ENCODE measurements around the gene SUMO4.

The SUMO4 gene

DNA sequence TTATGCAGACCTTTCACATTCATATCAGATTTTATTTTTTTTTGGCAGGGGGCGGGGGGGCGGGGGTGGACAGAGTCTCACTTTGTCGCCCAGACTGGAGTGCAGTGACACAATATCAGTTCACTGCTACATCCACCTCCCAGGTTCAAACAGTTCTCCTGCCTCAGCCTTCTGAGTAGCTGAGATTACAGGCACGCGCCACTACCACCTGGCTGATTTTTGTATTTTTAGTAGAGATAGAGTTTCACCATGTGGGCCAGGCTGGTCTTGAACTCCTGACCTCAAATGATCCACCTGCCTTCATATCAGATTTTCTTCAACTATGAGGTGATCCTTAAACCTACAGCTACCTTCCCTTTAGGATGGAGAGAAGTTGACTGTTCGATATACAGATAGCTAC lies 8.0 kb upstream of the SUMO4 start:
- no peak for DNase-seq

DNA sequence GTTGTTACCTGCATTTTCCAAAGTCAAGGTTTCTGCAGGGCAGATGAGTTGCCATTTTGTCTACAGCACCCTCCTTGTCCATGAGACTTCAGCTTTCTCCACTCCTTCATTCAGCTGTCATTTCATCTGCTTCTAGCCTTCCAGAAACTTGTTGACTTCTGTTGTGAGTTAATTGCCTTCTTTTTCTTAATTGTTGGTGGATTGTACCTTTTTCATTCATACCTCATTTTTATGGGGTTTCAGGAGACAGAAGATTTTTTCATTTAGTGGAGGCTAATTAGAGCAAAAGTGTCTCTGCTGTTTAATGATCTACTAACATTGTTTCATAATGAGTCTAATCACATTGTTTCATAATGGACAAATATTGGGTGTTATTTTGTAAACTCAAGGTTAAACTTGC lies 7.5 kb upstream of the SUMO4 start:
- DNase-seq = no peak

DNA sequence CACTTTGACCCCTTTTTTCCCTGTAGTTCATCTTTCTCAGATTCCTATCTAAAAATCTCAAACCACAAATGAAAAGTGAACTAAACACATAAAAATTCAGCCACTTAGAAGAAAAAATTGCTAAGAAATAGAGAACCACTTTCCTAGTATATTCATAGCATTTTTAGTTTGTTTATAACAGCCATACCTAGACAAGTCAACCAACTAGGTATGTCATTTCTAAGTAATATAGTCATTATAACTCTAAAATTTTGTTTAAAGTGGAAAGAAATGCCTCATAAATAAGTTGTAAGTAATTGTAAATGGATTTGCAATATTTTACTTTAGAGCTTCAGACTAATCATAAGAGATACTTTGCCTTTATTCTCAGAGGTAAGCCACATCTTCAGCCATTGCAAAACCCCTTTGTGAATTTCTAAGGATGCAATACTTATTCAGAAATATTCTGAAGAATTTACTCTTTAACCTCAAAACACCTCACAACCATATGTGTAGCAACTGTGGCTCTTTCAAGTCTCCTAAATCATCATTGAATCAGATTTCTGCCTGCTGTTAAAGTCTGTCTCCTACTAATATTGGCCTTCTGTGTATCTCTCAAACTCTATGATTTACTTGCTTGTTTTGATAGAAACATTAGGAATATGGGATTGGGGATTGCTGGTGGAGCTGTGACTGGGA lies 6.9 kb upstream of the SUMO4 start:
- DNase-seq = no peak

DNA sequence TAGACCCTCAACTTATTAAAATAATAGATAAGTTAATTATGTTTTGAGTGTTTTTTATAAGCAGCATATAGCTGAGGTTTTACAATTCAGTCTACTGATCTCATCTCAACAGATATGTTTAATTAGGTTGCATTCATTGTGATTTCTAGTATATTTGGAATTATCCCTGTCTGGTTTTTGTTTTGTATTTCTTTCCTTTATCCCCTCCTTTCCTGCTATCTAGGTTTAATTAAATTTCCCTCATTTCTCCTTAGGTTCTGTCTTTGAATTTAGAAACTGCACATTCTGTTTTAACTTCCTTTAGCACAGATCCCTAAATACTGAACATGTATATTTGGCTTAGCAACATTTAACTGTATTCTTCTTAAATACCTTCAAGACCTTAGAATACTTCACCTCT lies 4.9 kb upstream of the SUMO4 start:
- DNase-seq = no peak

GRCh38 chr6:149397384-149397783 lies 2.7 kb upstream of the SUMO4 start:
- DNase-seq = no peak

GRCh38 chr6:149403534-149403933 lies 3.5 kb downstream of the SUMO4 start:
- DNase-seq = no peak

DNA sequence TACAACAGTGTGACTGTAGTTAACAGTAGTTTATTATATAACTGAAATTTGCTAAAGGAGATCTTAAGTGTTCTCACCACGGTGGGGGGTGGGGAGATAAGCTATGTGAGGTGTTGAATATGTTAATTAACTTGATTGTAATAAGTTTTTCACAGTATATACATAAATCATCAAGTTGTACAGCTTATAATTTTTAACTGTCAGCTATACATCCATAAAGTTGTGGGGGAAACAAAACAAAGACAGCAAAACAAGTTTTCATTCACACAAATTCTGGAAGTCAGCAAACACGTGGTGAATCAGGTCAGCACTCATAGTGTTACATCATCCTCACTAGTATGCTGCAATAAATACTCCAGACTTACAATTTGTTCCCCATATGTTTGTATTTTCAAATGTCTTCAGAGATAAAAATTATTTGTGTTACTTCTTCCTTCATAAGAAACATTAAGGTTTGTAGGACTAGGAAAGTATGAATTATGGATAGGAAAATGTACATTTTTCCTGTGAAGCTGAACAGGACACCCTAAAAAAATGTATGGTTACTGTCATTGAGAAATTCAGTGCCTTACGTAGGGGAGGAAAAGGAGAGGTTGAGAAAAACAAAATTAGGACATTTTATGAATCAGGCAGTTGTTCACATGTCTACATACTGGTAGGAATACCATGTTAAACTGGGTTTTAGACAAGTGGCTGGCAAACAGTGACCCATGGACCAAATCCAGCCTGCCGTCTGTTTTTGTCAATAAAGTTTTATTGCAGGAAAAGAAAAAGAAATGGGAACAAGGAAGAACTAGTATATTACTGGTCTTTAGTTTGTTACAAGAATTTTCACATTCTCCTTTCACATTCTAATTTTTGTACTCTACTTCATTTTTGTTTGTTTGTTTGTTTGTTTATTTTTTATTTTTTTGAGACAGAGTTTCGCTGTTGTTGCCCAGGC lies 6.0 kb downstream of the SUMO4 start:
- no peak for DNase-seq

DNA sequence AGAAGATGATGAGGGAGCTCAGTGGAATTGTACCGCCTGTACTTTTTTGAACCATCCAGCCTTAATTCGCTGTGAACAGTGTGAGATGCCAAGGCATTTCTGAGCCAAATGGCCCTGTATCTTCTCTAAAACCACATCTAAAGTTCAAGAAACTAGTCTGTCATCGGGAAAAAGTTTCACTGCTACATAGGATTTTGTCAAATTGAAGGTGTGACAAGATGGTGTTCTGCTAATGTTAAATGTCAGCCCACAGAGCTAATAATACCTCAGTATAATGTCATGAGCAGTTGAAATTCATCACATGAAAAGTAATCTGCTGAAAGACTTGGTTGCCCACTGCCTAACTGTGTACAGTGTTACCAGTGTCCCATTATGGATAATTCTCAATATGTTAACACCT lies 9.6 kb downstream of the SUMO4 start:
- DNase-seq = no peak

DNA sequence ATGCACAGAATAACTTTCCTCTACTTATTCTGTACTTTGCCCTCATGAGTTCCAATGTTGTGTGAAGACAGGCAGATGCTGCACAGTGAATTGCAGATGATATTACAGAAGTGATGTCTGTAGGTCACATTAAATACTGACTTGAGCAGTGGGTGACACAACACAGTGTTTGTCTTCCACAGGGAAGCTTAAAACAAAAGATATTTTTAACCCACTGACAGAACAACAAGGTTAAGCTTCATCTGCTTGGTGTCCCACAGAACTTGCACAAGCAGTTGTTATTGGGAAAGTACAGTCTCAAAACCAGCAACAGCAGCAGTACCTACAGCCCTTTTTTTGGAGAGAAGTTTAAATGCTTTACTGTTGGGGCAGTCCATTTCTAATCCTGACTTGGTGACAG lies 10.5 kb downstream of the SUMO4 start:
- no peak for DNase-seq

- DNase-seq = no peak
Measured at GRCh38 chr6:149414009-149414408, 13.9 kb downstream of the SUMO4 start.

DNA sequence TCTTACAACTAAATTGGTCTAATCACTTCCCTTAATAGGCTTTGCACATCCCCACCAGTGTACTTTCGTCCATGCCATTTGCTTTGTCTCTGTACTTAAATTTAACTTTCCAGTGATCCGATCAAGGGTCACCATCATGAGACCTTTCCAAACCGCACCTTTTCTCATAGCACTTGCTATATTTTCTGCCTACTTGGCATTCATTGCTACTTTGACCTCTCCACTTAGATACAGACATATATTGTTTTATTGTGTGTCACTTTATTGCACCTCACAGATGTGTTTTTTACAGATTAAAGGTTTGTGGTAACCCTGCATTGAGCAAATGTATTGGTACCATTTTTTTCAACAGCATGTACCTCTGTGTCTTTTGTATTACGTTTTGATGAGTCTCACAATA lies 14.8 kb downstream of the SUMO4 start:
- no peak for DNase-seq

DNA sequence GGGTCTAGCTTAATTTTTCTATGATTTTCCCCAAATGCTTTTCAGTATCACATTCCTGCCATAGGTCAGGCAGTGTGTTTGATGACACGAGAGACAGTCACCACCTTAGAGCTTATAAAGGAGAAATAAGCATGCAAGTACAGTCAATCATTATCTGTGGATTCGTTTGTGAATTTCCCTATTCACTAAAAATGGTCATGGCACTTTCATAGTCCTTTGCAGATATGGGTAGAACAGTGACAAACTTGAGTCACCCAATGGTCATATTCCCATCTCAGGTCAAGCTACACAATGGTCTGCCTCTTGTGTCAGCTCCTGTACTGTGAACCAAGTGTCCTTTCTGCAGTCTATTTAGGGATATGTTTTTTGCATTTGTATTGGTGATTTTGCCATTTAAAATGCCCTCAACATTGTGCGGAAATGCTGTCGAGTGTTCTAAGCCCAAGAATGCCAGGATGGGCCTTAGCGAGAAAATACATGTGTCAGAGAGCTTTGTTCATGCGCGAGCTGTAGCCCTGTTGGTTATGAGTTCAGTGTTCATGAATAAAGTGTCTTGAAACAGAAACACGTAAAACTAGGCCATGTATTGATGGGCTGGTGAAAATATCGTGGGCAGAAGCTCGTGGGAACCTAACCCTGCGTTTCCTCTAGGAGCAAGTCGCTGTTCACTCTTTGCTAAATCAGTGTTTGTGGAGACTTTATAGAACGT lies 19.8 kb downstream of the SUMO4 start:
- DNase-seq = no peak

DNA sequence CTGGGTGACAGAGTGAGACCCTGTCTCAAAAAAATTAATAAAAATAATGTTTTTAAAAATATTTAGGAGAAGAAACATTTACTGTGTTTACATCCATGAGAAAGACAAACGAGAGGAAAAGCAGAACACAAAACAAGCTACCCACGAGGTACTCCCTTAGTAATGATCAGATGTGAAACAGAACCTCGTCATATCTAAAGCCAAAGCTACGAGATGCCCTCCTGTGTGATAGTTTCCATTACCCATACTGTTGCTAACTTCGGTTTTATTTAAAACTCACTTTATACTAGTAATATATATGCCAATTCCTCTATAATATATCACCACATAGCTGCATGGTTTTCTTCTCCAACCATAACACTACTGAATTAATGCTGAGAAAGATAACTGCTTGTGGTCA lies 21.1 kb downstream of the SUMO4 start:
- DNase-seq = no peak

DNA sequence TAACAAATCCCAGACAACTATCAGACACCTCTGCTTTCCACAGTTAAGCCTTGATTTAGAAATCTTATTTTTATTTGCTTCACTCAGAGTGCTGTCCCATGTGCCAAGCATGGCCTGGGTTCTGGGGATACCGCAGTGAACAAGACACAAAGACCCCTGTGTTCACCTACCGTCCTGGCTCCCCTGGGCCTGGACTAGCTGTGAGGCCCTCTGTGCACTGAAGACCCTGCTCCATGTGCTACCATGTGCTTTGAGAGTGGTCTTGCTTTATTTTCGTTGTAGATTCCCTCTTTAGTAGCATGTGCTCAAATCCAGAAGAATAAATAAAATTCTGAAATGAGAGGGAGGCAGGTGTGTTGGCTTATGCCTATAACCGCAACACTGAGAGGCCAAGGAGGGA lies 22.5 kb downstream of the SUMO4 start:
- DNase-seq = no peak

DNA sequence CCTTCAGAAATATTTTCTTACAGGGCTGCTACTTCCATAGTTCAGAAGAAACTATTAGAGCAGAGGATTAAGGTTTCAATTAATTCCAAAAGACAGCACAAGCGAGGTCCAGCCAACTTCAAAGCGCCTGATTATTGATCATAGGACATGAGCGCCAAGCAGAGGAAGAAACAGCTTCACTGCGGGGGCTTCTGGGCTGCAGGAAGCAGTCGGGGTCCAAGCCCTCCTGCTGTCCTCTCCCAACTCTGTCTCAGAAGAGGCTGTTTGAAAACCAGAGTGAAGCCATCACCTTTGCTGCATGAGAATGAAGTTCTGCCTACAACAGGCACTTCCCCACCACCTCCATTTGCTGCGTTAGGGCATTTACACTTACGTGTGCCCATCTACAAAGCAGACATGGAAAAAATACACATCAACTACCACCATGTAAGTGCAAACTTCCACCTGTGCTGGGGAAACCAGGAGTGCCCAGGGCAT lies 23.9 kb downstream of the SUMO4 start:
- no peak for DNase-seq

DNA sequence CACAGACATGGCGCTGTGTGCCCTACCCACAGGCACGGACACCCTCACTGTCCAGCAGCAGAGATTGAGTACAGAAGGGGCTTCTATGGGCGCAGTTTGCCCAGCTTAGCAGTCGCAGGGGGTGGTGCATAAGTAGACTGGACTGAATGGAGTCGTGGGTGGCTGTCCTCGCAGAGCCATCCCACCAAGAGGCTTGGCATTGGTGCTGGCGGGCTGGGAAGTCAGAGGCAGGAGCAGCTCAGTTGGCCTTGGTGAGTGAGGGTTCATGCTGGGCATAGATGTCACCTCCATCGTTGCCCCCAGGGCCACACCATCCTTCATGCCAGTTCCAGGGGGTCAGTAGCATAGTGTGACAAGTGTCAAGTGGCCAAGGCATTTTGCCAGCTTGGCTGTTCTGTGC lies 25.2 kb downstream of the SUMO4 start:
- DNase-seq = no peak

DNA sequence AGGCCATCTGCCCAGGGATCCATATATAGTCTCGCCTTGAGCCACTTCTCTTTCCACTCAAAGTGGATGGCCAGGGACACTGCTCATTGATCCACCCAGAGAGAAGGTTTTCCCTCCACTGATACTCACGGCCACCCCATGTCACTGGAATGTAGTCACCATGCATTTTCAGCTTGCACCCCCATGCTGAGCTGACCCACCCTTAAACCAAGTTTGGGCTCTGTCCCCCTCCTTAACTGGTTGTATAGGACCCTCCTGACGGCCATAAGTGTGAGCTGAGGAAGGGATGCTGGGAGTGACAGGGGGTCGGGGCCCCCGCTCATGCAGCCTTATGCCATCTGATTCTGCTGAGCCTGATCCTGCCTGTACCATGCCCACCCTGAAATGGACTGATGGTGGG lies 25.7 kb downstream of the SUMO4 start:
- DNase-seq = no peak

DNA sequence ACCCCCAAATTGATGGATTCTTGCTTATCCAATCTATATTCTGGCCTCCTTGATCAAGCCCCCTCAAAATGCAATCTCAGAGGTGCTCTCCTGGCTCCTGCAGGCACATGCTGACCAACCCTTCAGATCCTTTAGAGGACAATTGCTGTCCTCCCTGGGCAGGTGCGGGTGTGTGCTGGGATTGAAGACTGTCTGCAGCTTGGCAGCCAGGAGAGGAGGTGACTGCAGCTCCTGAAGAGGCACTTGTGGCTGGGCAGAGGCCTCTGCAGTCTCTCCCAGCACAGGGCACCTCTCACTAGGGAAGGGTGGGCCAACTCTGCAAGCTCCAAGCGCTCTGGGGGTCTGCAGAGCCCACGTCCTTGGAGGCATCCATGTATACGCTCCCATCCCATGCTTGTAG lies 28.5 kb downstream of the SUMO4 start:
- no peak for DNase-seq

GRCh38 chr6:149429427-149430360 lies 29.6 kb downstream of the SUMO4 start:
- no peak for DNase-seq

- DNase-seq = peak; percentile 87
Measured at GRCh38 chr6:149431905-149432775, 32.1 kb downstream of the SUMO4 start.

GRCh38 chr6:149433405-149433804 lies 33.3 kb downstream of the SUMO4 start:
- no peak for DNase-seq

All from effector CD4-positive, alpha-beta T cell (primary cell).